HCEC 1CT (cell line): ENCODE data around the gene ST6GALNAC6.
A peak's percentile ranks its signal among the peaks of the same experiment; 100 is the strongest.
"Not testable (repeated sequence)": the region's sequence is repeated elsewhere in the genome, so short reads cannot be mapped to it uniquely, and the experiment has no call there.

ENCODE experiments used
- DNase-seq: peaks from one replicate; pipeline ENCODE4 v3.0.0-alpha.2; 2017

The ST6GALNAC6 gene

DNA sequence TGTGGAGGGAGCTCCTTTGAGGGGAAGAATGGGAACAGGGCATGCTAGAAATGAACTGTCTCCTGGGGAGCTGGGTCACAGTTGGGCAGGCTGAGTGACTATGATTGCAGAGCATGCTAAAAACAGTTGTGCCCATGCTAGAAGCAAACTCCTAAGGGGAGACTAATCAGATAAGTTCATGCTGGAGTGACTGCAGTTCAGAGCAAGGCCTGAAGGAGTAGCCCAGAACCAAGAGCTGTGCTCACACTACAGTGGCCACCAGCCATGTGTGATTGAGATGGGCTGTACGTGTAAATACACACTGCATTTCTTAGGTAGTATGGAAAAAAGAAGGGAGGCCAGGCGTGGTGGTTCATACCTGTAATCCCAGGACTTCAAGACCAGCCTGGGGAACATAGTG lies 11.6 kb downstream of the ST6GALNAC6 start:
- DNase-seq, result no peak

GRCh38 chr9:127886401-127886972 lies 12.9 kb downstream of the ST6GALNAC6 start:
- no peak for DNase-seq

DNA sequence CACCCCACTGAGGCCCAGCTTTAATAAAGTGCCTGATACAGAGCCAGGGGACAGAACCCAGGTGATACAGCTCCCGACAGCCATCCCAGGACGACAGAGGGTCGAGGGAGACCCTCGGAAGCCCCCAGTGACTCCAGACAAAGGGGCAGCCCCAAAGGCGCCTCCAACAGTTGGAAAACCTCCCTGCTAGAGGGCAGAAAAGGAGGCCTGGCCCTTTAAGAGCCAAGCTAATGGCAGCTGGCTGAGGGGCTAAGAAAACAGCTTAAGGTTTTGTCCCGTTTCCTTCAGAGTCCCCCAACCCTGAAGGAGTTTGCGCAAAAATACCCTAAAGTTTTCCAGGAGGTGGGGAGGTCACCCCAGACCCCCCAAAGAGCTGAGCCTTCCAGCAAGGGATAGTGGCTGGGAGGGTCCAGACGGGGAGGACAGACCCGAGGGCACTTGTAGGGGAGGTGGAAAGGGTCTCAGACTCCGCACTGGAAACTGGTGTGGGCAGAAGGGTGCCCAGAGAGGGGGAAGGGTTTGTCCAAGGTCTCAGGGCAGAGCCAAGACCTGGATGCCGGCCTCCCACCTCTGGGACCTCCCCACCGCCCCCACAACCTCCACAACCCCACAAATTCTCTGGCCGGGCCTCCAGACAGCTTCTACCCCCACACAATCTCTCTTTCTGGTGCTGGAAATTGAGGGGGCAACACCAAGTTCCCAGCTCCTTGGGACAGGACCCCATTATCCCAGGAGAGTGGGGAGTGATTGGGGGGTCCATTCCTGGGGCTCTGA lies 13.7 kb downstream of the ST6GALNAC6 start:
- no peak for DNase-seq

- no peak for DNase-seq
These were observed 14.4 kb downstream of the ST6GALNAC6 start for GRCh38 chr9:127884976-127885490.

GRCh38 chr9:127884427-127884911 lies 14.9 kb downstream of the ST6GALNAC6 start:
- DNase-seq, result no peak

DNA sequence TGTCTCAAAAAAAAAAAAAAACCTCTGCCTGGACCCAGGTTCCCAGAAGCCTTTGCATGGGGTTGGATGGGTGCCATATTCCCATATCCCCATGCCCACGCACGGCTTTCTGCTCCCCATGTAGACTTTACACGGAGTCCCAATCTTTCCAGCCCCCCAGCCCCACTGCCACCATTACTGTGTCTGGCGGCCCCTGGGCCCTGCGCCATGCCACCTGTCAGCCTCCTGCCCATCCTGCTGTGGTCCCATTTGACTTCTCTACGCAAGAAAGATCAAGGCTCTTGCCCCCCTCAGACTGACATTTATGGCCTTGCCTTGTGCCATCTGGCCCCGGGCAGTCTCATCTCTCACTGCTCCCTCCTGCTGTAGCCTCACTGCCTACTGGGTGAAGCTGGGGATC lies 15.4 kb downstream of the ST6GALNAC6 start:
- no peak for DNase-seq

GRCh38 chr9:127881715-127882114 lies 17.7 kb downstream of the ST6GALNAC6 start:
- DNase-seq, result not testable (repeated sequence)

GRCh38 chr9:127880143-127880542 lies 19.3 kb downstream of the ST6GALNAC6 start:
- no peak for DNase-seq

DNA sequence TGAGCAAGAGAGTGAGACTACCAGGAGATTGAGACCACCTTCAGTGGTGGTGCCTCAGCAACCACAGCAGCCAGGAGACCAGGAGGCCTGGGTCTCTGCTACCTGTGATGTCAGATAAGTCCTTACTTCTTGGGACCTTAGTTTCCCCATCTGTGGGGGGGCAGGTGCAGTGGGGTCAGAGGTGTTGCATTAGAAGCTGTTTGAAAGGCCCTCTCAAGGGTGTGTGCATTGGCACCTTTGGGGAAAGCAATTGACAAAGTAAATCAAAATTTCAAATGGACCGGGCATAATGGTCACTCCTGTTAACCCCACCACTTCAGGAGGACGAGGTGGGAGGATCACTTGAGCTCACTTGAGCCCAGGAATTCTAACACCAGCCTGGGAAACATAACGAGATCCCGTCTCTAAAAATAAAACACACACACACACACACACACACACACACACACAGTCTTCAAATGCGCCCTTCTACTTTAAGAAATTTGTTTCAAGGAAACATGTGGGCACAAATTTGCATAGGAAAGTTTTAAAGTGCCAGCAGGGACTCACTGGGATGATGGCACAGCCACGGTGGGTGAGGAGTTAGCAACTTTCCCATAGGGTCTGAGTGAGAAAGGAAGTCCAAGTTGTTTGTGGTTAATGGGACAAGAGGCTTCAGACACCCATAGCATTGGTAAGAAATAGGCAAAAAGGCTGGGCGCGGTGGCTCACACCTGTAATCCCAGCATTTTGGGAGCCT lies 20.6 kb downstream of the ST6GALNAC6 start:
- DNase-seq, result no peak

DNA sequence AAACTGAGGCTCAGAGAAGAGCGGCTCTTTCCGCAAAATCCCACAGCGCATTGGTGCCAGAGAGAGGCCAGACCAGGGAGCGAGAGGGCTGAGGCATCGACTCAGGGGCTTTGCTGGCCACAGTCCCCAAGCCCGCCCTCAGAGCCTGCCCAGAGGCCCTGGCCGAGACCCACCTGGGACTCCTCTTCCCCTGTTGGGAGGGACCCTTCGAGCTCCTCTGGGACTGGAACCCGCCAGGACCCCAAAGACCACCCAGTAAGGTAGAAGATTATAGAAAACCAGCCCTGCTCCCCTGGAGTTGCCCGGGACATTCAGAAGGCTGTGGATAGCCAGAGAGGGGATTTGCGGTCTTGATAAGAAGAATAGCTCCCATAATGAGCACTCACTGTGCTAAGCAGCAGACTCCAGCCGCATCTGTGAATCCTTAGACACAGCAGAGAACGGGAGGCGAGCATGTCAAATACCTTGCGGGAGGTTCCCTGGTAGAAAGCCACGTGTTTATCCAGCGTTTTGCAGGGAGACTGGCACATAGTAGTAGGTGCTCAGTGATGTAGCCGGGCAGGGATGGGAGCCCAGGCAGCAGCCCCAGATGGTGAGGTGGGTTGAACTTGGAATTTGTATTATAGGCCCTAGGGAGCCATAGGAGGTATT lies 21.3 kb downstream of the ST6GALNAC6 start:
- no peak for DNase-seq

- peak; percentile 49 for DNase-seq
These were observed 21.8 kb downstream of the ST6GALNAC6 start, which contains the start of gene AK1 for GRCh38 chr9:127877566-127877998. TSS of gene AK1 (minus strand) at chr9:127877675. CDS start at chr9:127874617, 3,058 bp downstream.

GRCh38 chr9:127876764-127877562 lies 22.4 kb downstream of the ST6GALNAC6 start:
- DNase-seq, result no peak

GRCh38 chr9:127876026-127876763 lies 23.2 kb downstream of the ST6GALNAC6 start:
- no peak for DNase-seq

GRCh38 chr9:127875306-127875966 lies 24.0 kb downstream of the ST6GALNAC6 start:
- no peak for DNase-seq

DNA sequence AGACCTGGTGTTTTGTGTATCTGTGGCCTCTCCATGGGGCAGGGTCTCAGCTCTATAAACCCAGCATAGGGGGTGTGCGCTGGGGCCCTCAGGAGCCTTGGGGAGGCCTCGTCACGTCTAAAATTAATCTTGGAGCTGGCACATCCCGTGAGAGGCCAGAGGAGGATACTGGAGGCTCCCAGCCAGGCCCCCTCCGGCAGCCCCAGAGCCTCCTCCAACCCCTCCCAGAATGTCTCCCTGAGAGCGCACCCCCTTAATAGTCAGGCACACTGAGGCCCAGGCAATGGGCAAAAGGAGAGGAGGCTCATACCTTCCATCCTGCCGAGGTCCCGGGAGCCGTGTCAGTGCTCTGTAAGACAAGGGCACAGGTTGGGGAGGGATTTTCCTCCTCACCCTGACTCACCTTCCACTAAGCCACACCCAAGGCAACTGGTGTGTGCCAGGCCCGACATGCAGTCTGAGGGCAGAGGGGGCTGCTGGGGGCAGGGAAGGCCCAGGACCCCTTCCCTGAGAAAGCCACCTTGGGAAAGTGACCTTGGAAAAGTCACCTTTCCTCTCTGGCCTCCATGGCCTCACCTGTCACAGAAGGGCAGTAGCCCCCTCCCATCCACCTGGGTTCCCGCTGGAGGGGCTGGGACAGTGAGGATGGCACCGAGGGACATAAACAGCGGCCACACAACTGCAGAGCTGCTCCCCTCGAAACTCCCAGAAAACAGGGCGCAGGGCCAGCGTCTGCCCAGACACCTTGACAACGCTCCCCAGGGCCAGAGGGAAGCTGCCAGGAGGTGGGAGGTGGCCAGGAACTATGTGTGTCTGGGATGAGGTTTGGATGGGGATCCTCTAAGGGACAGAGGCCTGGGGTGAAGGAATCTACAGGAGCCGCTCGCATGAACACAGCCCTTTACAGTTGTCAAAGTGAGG lies 24.8 kb downstream of the ST6GALNAC6 start:
- DNase-seq, result no peak

DNA sequence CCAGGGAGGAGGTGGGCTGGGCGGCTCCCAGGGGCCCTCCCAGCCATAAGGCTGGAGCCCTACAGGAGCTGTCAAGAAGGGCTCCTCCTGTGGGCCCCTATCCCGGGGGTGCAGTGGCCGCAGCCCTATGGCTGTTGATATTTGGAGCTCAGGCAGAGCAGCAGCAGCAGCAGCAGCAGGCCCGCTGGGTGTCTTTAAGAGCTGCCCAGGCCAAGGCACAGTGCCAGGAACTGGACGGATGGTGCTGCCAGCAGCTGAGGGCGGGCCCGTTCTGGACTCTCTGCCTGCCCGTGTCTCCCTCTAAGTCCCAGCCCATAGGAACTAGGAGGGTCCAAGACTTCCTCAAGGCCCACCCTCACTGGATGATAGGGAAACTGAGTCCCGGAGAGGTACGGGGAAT lies 25.5 kb downstream of the ST6GALNAC6 start:
- DNase-seq, result no peak

GRCh38 chr9:127873223-127873691 lies 26.1 kb downstream of the ST6GALNAC6 start:
- no peak for DNase-seq

GRCh38 chr9:127872369-127873222 lies 26.8 kb downstream of the ST6GALNAC6 start:
- no peak for DNase-seq
